ENCODE measurements around the gene CAMK4.
"Not testable (repeated sequence)": the region's sequence is repeated elsewhere in the genome, so short reads cannot be mapped to it uniquely, and the experiment has no call there.

The CAMK4 gene

GRCh38 chr5:111383288-111383970 lies 159.2 kb downstream of the CAMK4 start:
- DNase-seq (ENCODE audit: low read depth in 2 of 2), result no peak

DNA sequence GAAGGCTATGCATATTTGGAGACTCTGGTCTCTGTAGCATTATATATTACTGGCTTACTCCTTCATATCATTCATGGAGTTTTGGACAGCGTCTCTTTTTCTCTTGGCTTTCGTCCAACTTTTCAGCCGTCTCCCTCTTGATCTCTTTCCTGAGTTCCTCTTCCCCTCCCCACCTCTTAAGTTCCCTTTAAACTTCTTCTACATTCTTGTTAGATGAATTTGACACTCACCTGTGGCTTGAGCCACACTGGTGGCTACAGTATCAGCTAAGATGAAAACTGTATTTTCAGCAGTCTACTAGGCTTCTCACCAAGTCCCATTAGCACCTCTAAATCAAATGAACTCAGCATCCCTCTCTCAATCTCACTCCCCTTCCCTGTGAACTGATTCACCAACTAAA lies 160.0 kb downstream of the CAMK4 start:
- DNase-seq (ENCODE audit: low read depth in 2 of 2), result no peak

GRCh38 chr5:111385051-111385450 lies 160.9 kb downstream of the CAMK4 start:
- DNase-seq (ENCODE audit: low read depth in 2 of 2), result no peak

DNA sequence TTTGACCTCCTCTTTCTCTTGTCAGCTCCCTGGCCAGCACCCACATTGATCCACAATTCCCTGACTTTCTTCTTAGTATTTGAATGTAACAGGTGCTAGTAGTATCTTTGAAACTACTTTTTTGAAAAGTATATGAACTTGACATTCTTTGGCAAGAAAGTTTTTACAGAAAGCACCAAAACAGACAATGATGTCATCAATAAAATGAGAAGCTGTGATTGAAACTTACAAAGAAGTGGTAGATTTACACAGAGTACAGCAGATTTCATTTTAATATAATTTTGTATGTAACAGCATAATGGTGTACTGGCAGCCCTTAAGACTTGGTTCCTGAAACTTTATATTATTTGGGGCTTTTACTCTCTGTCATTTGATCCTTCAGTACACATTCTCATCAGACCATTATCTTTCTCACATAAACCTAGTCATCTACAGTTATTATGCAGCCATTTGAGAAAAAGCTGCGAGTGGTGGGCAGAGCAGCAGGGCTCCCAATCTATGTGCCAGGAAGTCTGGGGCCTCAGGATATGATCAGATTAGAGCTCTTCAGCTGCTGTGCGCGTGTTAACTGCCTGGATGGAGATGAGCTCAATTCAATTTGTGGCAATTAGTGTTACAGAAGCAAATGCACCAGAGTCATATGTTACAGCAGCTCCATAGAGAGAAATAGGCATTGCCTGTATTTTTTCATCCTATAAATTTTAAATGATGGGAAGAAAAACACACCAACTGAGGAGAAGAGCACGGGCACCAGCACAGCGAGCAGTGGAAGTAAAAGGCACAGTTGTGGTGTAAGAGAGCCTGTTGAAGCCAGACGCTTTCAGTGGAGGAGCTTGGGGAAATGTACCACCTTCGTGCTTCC lies 162.0 kb downstream of the CAMK4 start:
- no peak for DNase-seq (ENCODE audit: low read depth in 2 of 2)

DNA sequence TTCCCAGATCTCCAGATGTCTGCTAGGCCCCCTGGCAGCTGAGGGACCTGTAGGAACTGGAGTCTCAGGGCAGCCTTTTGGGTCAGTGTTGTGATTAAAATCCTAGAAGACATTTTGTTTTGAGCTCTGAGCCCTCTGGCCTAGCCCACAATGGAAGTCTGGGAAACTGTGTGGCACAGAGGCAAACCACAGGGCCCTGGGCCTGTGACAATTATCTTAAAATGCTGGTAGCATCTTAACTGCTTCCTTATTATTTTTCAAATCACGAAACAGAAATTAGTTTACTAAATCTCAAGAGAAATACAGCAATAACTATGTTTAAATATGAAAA lies 162.6 kb downstream of the CAMK4 start:
- no peak for DNase-seq (ENCODE audit: low read depth in 2 of 2)

DNA sequence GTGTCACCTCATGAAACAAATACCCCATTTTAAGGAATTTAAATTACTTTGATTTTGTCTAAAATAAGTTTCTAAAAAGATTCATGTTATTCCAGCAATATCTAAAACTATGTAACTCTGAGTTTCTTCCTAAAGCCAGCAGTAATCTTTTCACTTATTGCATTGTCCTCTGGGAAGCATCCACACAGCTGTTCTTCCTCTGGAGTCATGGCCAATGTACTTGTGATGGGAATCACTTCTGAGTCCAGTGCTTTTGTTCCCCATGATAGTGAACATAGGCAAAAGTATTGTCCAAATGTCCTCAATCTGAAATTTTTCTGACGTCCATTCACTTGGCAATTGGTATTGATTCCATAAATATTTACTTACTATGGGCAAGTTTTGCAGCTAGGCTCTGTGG lies 163.2 kb downstream of the CAMK4 start:
- no peak for DNase-seq (ENCODE audit: low read depth in 2 of 2)

GRCh38 chr5:111389390-111390082 lies 165.4 kb downstream of the CAMK4 start:
- no peak for DNase-seq (ENCODE audit: low read depth in 2 of 2)

DNA sequence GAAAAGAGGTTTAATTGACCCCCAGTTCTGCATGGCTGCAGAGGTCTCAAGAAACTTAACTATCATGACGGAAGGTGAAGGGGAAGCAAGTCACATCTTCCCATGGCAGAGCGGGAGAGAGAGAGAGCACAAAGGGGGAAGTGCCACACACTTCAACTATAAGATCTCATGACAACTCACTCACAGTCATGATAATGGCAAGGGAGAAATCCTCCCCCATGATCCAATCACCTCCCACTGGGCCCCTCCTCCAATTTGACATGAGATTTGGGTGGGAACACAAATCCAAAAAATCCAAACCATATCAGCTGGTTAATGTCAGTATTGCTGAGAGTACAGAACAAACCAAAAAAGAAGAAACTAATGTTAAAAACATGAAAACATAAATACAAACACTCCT lies 168.0 kb downstream of the CAMK4 start:
- no peak for DNase-seq (ENCODE audit: low read depth in 2 of 2)

- DNase-seq (ENCODE audit: low read depth in 2 of 2), result no peak
Observed at GRCh38 chr5:111394586-111394985, 170.4 kb downstream of the CAMK4 start.

DNA sequence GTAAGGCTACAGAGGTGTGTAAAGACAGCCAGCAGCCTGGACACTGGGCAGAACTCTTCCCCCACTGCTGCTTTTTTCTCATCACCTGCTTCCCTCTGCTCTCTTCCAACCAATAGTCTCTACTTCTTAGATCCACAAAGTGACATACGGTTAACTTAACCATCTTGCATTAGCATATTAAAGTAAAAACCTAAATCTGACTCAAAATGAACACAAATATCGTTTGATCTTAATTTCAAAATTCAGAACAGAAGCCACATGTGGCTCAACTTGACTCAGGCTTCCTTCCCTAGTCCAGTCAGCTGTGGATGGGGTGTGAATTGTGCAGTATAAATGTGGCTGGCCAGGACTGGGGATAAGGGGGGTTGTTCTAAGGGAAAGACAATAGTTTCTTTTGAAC lies 173.8 kb downstream of the CAMK4 start:
- no peak for DNase-seq (ENCODE audit: low read depth in 2 of 2)

DNA sequence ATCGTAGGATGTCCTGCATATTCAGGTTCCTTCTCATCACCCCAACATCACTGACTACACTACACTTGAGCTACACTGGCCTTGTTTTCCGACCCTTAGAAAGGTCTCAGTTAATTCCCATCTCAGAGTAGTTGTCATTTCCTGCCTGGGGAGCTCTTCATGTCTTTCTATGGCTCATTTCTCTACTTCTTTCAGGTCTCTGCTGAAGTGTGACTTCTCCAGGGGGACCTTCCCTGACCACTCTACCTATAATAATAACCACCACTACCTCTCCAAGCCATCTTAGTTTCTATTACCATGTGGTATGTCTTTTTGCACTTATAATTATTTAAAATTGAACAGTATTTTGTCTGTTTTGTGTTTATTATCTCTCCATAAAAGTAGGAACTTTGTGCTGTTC lies 174.9 kb downstream of the CAMK4 start:
- no peak for DNase-seq (ENCODE audit: low read depth in 2 of 2)

DNA sequence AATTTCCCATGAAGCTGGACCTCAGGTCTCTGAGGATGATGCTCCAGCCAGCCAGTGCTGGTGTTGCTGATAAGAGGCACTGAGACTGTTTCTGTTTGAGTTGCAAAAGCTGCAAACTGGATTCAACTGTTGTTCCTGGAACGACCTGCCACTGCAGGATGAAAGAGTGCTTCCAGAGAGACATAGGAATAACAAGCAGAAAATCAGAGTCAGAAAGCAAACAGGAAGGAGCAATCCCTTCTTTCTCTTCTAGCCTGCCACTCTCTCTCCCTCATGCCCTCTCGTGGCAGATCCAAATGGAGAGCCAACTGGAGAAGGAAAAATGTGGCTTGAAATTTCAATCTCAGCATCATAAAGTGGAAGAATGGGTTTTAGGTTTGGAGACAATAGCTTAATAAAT lies 177.7 kb downstream of the CAMK4 start:
- DNase-seq (ENCODE audit: low read depth in 2 of 2), result no peak

DNA sequence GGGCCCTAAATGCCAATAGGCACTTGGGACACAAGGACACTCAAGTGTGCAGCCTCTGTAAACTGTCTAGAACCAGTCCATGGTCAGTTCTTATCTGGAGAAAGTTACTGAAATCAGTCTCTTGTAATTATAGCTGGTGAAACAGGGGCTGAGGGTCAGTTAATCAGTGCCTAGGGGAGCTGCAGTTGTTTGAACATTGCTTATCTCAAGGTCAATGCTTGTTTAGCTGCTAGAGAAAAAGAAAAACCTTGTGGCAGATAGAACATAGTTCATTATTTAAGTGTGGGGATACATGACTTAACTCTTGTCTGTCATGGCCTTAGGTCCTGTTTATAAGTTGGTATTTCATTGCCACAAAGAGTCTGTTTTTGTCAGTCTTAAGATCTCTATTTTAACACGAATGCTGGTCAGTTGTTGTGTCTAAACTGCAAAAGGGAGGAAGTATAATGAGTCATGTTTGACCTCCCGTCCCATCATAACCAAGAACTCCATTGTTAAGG lies 180.1 kb downstream of the CAMK4 start:
- no peak for DNase-seq (ENCODE audit: low read depth in 2 of 2)

DNA sequence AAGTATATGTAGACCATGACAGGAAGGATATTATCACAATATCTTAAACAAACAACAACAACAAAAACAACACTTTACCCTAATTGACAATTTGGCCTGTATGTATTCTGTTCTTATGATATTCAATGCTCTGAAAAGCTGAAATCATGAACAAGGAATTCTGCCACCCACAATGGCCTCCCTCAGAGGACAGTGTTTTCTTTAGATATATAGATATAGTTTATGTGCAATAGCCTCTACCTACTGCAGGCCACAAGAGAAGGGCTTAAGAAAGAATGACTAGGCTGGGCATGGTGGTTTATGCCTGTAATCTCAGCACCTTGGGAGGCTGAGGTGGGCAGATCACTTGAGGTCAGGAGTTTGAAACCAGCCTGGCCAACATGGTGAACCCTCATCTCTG lies 183.4 kb downstream of the CAMK4 start:
- DNase-seq (ENCODE audit: low read depth in 2 of 2), result no peak

DNA sequence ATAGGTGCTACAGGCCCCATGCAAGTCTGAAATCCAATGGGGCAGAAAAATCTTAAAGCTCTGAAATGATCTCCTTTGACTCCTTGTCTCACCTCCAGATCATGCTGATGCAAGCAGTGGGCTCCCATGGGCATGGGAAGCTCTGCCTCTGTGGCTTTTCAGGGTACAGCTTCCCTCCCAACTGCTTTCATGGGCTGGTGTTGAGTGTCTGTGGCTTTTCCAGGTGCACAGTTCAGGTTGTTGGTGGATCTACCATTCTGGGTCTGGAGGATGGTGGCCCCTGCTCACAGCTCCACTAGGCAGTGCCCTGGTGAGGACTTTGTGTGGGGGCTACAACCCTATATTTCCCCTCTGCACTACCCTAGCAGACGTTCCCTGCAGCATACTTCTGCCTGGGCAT lies 184.6 kb downstream of the CAMK4 start:
- no peak for DNase-seq (ENCODE audit: low read depth in 2 of 2)

GRCh38 chr5:111409266-111409665 lies 185.1 kb downstream of the CAMK4 start:
- not testable (repeated sequence) for DNase-seq (ENCODE audit: low read depth in 2 of 2)

- not testable (repeated sequence) for DNase-seq (ENCODE audit: low read depth in 2 of 2)
Observed at GRCh38 chr5:111410067-111410466, 185.9 kb downstream of the CAMK4 start.

DNA sequence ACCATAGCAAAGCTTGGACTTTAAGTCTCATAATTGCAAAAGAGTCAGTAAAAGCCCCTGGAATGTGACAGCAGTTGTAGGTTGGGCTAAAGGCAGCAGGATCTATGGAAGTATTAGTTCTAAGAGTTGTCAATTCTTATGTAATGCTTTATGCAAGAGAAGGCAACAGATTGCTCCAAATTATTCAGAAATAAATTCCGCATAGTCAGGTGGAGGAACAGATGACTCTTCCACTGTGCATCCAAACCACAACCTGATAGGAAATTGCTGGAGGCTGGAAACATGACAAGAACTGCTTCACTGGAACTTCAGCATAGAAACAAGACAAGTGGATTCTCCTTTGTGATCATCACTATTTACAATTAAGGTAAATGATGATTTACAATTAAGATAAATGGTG lies 187.1 kb downstream of the CAMK4 start:
- no peak for DNase-seq (ENCODE audit: low read depth in 2 of 2)

- no peak for DNase-seq (ENCODE audit: low read depth in 2 of 2)
Observed at GRCh38 chr5:111412593-111412992, 188.4 kb downstream of the CAMK4 start.

DNA sequence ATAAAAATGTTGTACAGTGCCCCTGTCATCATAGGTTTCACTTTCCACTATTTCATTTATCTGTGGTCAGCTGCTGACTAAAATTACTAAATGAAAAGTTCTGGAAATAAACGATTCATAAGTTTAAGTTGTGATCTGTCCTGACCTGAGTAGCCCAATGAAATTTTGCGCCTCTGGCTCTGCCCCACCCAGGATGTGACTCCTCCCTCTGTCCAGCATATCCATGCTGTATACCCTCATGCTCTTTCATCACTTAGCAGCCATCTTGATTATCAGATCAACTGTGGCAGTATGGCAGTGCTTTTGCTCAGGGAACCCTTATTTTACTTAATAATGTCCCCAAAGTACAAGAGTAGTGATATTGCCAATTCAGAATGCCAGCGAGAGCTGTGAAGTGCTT lies 190.9 kb downstream of the CAMK4 start:
- no peak for DNase-seq (ENCODE audit: low read depth in 2 of 2)

DNA sequence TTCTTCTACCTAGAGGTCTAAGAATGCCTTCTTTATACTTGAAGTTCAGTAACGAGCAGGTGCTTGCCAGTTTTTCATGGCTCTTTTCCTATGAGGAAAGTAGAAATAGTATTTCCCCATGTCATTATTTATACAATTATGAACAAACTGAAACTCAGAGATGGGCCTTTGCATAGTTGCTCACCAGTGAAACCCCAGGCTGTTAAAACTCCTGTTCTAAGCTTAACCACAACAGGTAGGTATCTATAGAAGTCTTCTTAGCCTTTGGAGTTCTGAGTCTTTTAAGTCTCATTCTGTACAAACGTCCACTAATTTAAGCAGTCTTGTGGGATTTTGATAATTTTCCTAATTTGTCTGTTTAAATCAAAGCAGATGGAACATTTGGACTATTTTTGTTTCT lies 198.1 kb downstream of the CAMK4 start:
- DNase-seq (ENCODE audit: low read depth in 2 of 2), result no peak
